ES-I3 (cell line): ENCODE results near the gene AIFM2.
"Not testable (repeated sequence)": the region's sequence is repeated elsewhere in the genome, so short reads cannot be mapped to it uniquely, and the experiment has no call there.

Experiments used
- H3K36me3 ChIP-seq: 2 replicates; pipeline ENCODE4 v1.6.1; 2013; ENCODE audit warnings: mild to moderate bottlenecking, low read length, control low read depth, moderate library complexity; ENCODE audit not compliant: insufficient read depth
- H3K4me1 ChIP-seq: 2 replicates; pipeline ENCODE4 v1.6.1; 2013; ENCODE audit warnings: mild to moderate bottlenecking, control low read depth, low read length; ENCODE audit not compliant: insufficient read depth
- H3K9ac ChIP-seq: 2 replicates; pipeline ENCODE4 v1.6.1; 2013; ENCODE audit warnings: low read depth, mild to moderate bottlenecking, low read length, moderate library complexity
- H3K9me3 ChIP-seq: 2 replicates; pipeline ENCODE4 v1.6.1; 2013; ENCODE audit warnings: mild to moderate bottlenecking, low read length, moderate library complexity; ENCODE audit not compliant: control insufficient read depth, insufficient read depth

AIFM2 gene

GRCh38 chr10:70162151-70162891 is 29.7 kb upstream of the AIFM2 start:
- peaks cover 19% of the 10 kb centered on the region for H3K36me3 ChIP-seq
- H3K9me3 ChIP-seq: no peaks in the 10 kb centered on the region
- no peaks in the 10 kb centered on the region for H3K4me1 ChIP-seq
- H3K9ac ChIP-seq: no peak overlapping the region

- Histone ChIP-seq H3K36me3 (peaks cover 19% of the 10 kb centered on the region), H3K4me1 (peaks cover 3% of the 10 kb centered on the region), H3K9ac (no peak overlapping the region), H3K9me3 (no peaks in the 10 kb centered on the region)
These were observed 28.2 kb upstream of the AIFM2 start for GRCh38 chr10:70160798-70161197.

GRCh38 chr10:70159366-70159765 is 26.7 kb upstream of the AIFM2 start:
- H3K4me1 ChIP-seq: peaks cover 15% of the 10 kb centered on the region
- not testable (repeated sequence) for H3K9ac ChIP-seq, H3K9me3 ChIP-seq
- H3K36me3 ChIP-seq: peaks cover 25% of the 10 kb centered on the region

- peaks cover 15% of the 10 kb centered on the region for H3K4me1 ChIP-seq
- H3K36me3 ChIP-seq: peaks cover 29% of the 10 kb centered on the region
- H3K9me3 ChIP-seq: no peaks in the 10 kb centered on the region
- H3K9ac ChIP-seq: no peak overlapping the region
These were observed 25.5 kb upstream of the AIFM2 start for GRCh38 chr10:70158113-70158512.

GRCh38 chr10:70155255-70155838 is 22.7 kb upstream of the AIFM2 start:
- Histone ChIP-seq H3K9ac (no peak overlapping the region), H3K36me3 (peaks cover 30% of the 10 kb centered on the region), H3K9me3 (no peaks in the 10 kb centered on the region), H3K4me1 (peaks cover 15% of the 10 kb centered on the region)

GRCh38 chr10:70148516-70148915 is 15.9 kb upstream of the AIFM2 start:
- Histone ChIP-seq H3K4me1 (no peaks in the 10 kb centered on the region; the same call in 1 of the 2 replicates), H3K36me3 (peaks cover 16% of the 10 kb centered on the region), H3K9me3 (no peaks in the 10 kb centered on the region), H3K9ac (no peak overlapping the region)

GRCh38 chr10:70147259-70147625 is 14.6 kb upstream of the AIFM2 start:
- H3K36me3 ChIP-seq: peaks cover 8% of the 10 kb centered on the region
- peak overlapping the region; percentile 64; the same call in 1 of the 2 replicates for H3K9ac ChIP-seq
- no peaks in the 10 kb centered on the region; the same call in 1 of the 2 replicates for H3K4me1 ChIP-seq
- H3K9me3 ChIP-seq: no peaks in the 10 kb centered on the region

- Histone ChIP-seq H3K36me3 (peaks cover 2% of the 10 kb centered on the region), H3K4me1 (no peaks in the 10 kb centered on the region; the same call in 1 of the 2 replicates), H3K9ac (peak within 1 kb of the TSS; percentile 64), H3K9me3 (no peaks in the 10 kb centered on the region)
These were observed 14.0 kb upstream of the AIFM2 start, which contains the start of gene TYSND1 for GRCh38 chr10:70146489-70147258. TSS of gene TYSND1 (minus strand) at chr10:70146700. CDS start at chr10:70146586, 114 bp downstream.

- H3K4me1 ChIP-seq: no peaks in the 10 kb centered on the region; the same call in 1 of the 2 replicates
- H3K9me3 ChIP-seq: no peaks in the 10 kb centered on the region
- peak overlapping the region; percentile 64 for H3K9ac ChIP-seq
- H3K36me3 ChIP-seq: no peaks in the 10 kb centered on the region; the same call in 1 of the 2 replicates
These were observed 13.3 kb upstream of the AIFM2 start for GRCh38 chr10:70145666-70146488.

GRCh38 chr10:70145166-70145665 is 12.6 kb upstream of the AIFM2 start:
- Histone ChIP-seq H3K4me1 (no peaks in the 10 kb centered on the region; the same call in 1 of the 2 replicates), H3K36me3 (no peaks in the 10 kb centered on the region; the same call in 1 of the 2 replicates), H3K9ac (peak overlapping the region; percentile 64), H3K9me3 (no peaks in the 10 kb centered on the region)

GRCh38 chr10:70144372-70145110 is 11.9 kb upstream of the AIFM2 start:
- H3K9ac ChIP-seq: peak overlapping the region; percentile 64; the same call in 1 of the 2 replicates
- H3K36me3 ChIP-seq: no peaks in the 10 kb centered on the region; the same call in 1 of the 2 replicates

GRCh38 chr10:70142555-70142954 is 9.9 kb upstream of the AIFM2 start:
- Histone ChIP-seq H3K4me1 (no peaks in the 10 kb centered on the region; the same call in 1 of the 2 replicates), H3K9me3 (no peaks in the 10 kb centered on the region), H3K36me3 (no peaks in the 10 kb centered on the region), H3K9ac (no peak overlapping the region)

More at GRCh38 chr10:70144372-70145110, 11.9 kb upstream of the AIFM2 start:
- Histone ChIP-seq H3K4me1 (no peaks in the 10 kb centered on the region; the same call in 1 of the 2 replicates), H3K9me3 (no peaks in the 10 kb centered on the region)

- Histone ChIP-seq H3K36me3 (no peaks in the 10 kb centered on the region), H3K9ac (no peak overlapping the region), H3K4me1 (no peaks in the 10 kb centered on the region), H3K9me3 (no peaks in the 10 kb centered on the region)
These were observed 7.7 kb upstream of the AIFM2 start for GRCh38 chr10:70140297-70140696.
